Measurements from ENCODE around the gene SLC9A6.
A peak's percentile ranks its signal among the peaks of the same experiment; 100 is the strongest.
"Not testable (repeated sequence)": the region's sequence is repeated elsewhere in the genome, so short reads cannot be mapped to it uniquely, and the experiment has no call there.

The SLC9A6 gene

GRCh38 chrX:136064661-136065043, 79.4 kb downstream of the SLC9A6 start:
- no peak for DNase-seq

GRCh38 chrX:136065044-136065671, 79.9 kb downstream of the SLC9A6 start:
- peak; percentile 18 for DNase-seq

- DNase-seq: no peak
These were observed 81.9 kb downstream of the SLC9A6 start for GRCh38 chrX:136067097-136067496.

GRCh38 chrX:136067966-136068365, 82.7 kb downstream of the SLC9A6 start:
- DNase-seq: no peak

GRCh38 chrX:136076942-136077341, 91.7 kb downstream of the SLC9A6 start:
- no peak for DNase-seq

- DNase-seq: no peak
These were observed 95.5 kb downstream of the SLC9A6 start for GRCh38 chrX:136080766-136081165.

GRCh38 chrX:136086521-136086920, 101.3 kb downstream of the SLC9A6 start:
- DNase-seq: no peak

GRCh38 chrX:136091898-136092297, 106.7 kb downstream of the SLC9A6 start:
- DNase-seq: not testable (repeated sequence)

- DNase-seq: no peak
These were observed 109.7 kb downstream of the SLC9A6 start for GRCh38 chrX:136094962-136095361.
